Neural cell (in vitro differentiated cells): ENCODE data around the gene XRN1. TPM values are rescaled to one million over a fixed set of nuclear protein-coding genes. Genes with fewer than 3 reads are reported as not detected.

Experiments used
- H2AFZ ChIP-seq: fragments of 200-600, 300-800 bp; sonication (generic), shearing (Covaris generic); 2 replicates; pipeline ENCODE4 v1.6.0; 2014; ENCODE audit warnings: low read depth, mild to moderate bottlenecking, antibody characterized with exemption, low read length, moderate library complexity
- H3F3A ChIP-seq: fragments of 200-600 bp; shearing (Covaris generic); 2 replicates; pipeline ENCODE4 v1.6.1; 2016; ENCODE audit warnings: mild to moderate bottlenecking, moderate library complexity, mixed read lengths, antibody characterized with exemption, low read length; ENCODE audit not compliant: insufficient read depth, poor library complexity, severe bottlenecking
- H3K27ac ChIP-seq: fragments of 200-600, 300-800 bp; sonication (generic), shearing (Covaris generic); 2 replicates; pipeline ENCODE4 v1.5.1; 2014; ENCODE audit warnings: mild to moderate bottlenecking, low read length, moderate library complexity
- H3K27me3 ChIP-seq: fragments of 300-800, 200-600 bp; sonication (generic), shearing (Covaris generic); 2 replicates; pipeline ENCODE4 v1.6.0; 2014; ENCODE audit warnings: mild to moderate bottlenecking, low read depth, low read length, moderate library complexity; ENCODE audit not compliant: insufficient read depth
- H3K36me3 ChIP-seq: fragments of 300-800, 200-600 bp; sonication (generic), shearing (Covaris generic); 2 replicates; pipeline ENCODE4 v1.5.1; 2014; ENCODE audit warnings: mild to moderate bottlenecking, antibody characterized with exemption, low read length, moderate library complexity; ENCODE audit not compliant: insufficient read depth
- H3K4me2 ChIP-seq: fragments of 300-800, 200-600 bp; sonication (generic), shearing (Covaris generic); 2 replicates; pipeline ENCODE4 v1.6.0; 2014; ENCODE audit warnings: mild to moderate bottlenecking, low read length
- H3K4me3 ChIP-seq: fragments of 300-800, 200-600 bp; sonication (generic), shearing (Covaris generic); 2 replicates; pipeline ENCODE4 v1.5.1; 2014; ENCODE audit warnings: mild to moderate bottlenecking, low read length, moderate library complexity
- H3K79me2 ChIP-seq: fragments of 200-600 bp; shearing (Covaris generic); replicated peaks from 2 replicates; pipeline ENCODE4 v1.6.0; 2014; ENCODE audit warnings: mild to moderate bottlenecking, low read length, moderate library complexity; ENCODE audit not compliant: insufficient read depth
- H3K9ac ChIP-seq: fragments of 300-800, 200-600 bp; sonication (generic), shearing (Covaris generic); 2 replicates; pipeline ENCODE4 v1.6.1; 2016; ENCODE audit warnings: mild to moderate bottlenecking, low read length, mixed read lengths
- H3K9me2 ChIP-seq: fragments of 200-600 bp; shearing (Covaris generic); 2 replicates; pipeline ENCODE4 v1.6.1; 2016; ENCODE audit warnings: mild to moderate bottlenecking, low read length, mixed read lengths; ENCODE audit not compliant: insufficient read depth
- H3K9me3 ChIP-seq: fragments of 200-600, 300-800 bp; sonication (generic), shearing (Covaris generic); 2 replicates; pipeline ENCODE4 v1.6.1; 2016; ENCODE audit warnings: mild to moderate bottlenecking, mixed run types, low read length, moderate library complexity, mixed read lengths
- H4K20me1 ChIP-seq: fragments of 200-600 bp; shearing (Covaris generic); 2 replicates; pipeline ENCODE4 v1.6.1; 2016; ENCODE audit warnings: mild to moderate bottlenecking, mixed run types; ENCODE audit not compliant: insufficient read depth
- EP300 ChIP-seq: fragments of 450-650 bp; conservative IDR thresholded peaks from 2 replicates; pipeline ENCODE4 v1.6.1; 2014; ENCODE audit warnings: antibody characterized with exemption, mild to moderate bottlenecking, moderate library complexity; ENCODE audit not compliant: poor library complexity, severe bottlenecking
- EZH2 ChIP-seq: fragments of 200-600, 300-800 bp; shearing (Covaris generic), sonication (generic); IDR thresholded peaks from 2 replicates; pipeline ENCODE4 v1.6.1; 2014; ENCODE audit warnings: antibody characterized with exemption, low read length, borderline replicate concordance, mild to moderate bottlenecking; ENCODE audit not compliant: insufficient read depth, poor library complexity, severe bottlenecking
- MXI1 ChIP-seq: fragments of 450-650 bp; conservative IDR thresholded peaks from 2 replicates; pipeline ENCODE4 v1.6.1; 2014; ENCODE audit warnings: antibody characterized with exemption, mild to moderate bottlenecking; ENCODE audit not compliant: poor library complexity, severe bottlenecking
- POLR2AphosphoS5 ChIP-seq: IDR thresholded peaks from 2 replicates; pipeline ENCODE4 v1.6.1; 2012
- RAD21 ChIP-seq: fragments of 450-650 bp; conservative IDR thresholded peaks from 2 replicates; pipeline ENCODE4 v1.6.1; 2014; ENCODE audit warnings: antibody characterized with exemption, mild to moderate bottlenecking, moderate library complexity
- SMC3 ChIP-seq: fragments of 450-650 bp; conservative IDR thresholded peaks from 2 replicates; pipeline ENCODE4 v1.6.1; 2014; ENCODE audit warnings: antibody characterized with exemption, mild to moderate bottlenecking, moderate library complexity; ENCODE audit not compliant: poor library complexity
- TAF1 ChIP-seq: IDR thresholded peaks from 2 replicates; pipeline ENCODE4 v1.6.1; 2012; ENCODE audit warnings: low read depth
- polyA plus RNA-seq: library from polyadenylated mRNA; depleted of rRNA; stranded (reverse); fragments of >200 nt; gene quantifications from 2 replicates; pipeline ENCODE4 v1.2.3, GENCODE V29; 2014
- TF ChIP-seq, protein P1 (sequence below): fragments of 450-650 bp; IDR thresholded peaks from 2 replicates; pipeline ENCODE4 v1.5.1; 2014; ENCODE audit warnings: antibody characterized with exemption, mild to moderate bottlenecking, moderate library complexity; ENCODE audit not compliant: poor library complexity, severe bottlenecking
- TF ChIP-seq, protein P2 (sequence below): IDR thresholded peaks from 2 replicates; pipeline ENCODE4 v1.6.1; 2012; ENCODE audit warnings: borderline replicate concordance

XRN1 gene
- polyA plus RNA-seq, 1 donor from 2014 or later = 21.1 TPM

DNA sequence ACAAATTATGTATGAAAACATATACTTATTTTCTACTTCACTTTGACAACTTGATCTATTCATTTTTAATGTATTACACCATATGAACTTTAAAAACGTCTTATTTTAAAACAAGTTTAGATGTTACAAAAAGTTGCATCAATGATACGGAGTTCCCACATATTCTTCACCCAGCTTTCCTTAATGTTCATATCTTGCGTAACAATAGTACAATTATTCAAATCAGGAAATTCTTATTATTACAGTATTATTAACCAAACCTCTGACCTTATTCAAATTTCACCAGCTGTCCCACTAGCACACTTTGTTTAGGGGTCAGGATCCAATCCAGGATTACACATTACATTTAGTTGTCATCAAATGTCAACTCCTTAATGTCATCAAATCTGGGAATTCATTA, 12.9 kb upstream of the XRN1 start:
- no peaks in the 10 kb centered on the region for H3K9me3 ChIP-seq
- no peak overlapping the region for H3K9ac ChIP-seq
- H3K27ac ChIP-seq = no peak overlapping the region
- H3K79me2 ChIP-seq = no peaks in the 10 kb centered on the region
- H3K4me2 ChIP-seq = no peak overlapping the region
- H2AFZ ChIP-seq = no peak overlapping the region
- H3K4me3 ChIP-seq = no peak overlapping the region
- H3K36me3 ChIP-seq = peaks cover 4% of the 10 kb centered on the region
- H3K27me3 ChIP-seq = no peaks in the 10 kb centered on the region
- H3F3A ChIP-seq = no peaks in the 10 kb centered on the region
- no peaks in the 10 kb centered on the region for H4K20me1 ChIP-seq
- TF ChIP-seq EZH2 (no peak), SMC3 (no peak), RAD21 (no peak), POLR2AphosphoS5 (no peak), EP300 (no peak), TAF1 (no peak), MXI1 (no peak)
- TF ChIP-seq, protein P1, sequence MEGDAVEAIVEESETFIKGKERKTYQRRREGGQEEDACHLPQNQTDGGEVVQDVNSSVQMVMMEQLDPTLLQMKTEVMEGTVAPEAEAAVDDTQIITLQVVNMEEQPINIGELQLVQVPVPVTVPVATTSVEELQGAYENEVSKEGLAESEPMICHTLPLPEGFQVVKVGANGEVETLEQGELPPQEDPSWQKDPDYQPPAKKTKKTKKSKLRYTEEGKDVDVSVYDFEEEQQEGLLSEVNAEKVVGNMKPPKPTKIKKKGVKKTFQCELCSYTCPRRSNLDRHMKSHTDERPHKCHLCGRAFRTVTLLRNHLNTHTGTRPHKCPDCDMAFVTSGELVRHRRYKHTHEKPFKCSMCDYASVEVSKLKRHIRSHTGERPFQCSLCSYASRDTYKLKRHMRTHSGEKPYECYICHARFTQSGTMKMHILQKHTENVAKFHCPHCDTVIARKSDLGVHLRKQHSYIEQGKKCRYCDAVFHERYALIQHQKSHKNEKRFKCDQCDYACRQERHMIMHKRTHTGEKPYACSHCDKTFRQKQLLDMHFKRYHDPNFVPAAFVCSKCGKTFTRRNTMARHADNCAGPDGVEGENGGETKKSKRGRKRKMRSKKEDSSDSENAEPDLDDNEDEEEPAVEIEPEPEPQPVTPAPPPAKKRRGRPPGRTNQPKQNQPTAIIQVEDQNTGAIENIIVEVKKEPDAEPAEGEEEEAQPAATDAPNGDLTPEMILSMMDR = no peak
- TF ChIP-seq, protein P2, sequence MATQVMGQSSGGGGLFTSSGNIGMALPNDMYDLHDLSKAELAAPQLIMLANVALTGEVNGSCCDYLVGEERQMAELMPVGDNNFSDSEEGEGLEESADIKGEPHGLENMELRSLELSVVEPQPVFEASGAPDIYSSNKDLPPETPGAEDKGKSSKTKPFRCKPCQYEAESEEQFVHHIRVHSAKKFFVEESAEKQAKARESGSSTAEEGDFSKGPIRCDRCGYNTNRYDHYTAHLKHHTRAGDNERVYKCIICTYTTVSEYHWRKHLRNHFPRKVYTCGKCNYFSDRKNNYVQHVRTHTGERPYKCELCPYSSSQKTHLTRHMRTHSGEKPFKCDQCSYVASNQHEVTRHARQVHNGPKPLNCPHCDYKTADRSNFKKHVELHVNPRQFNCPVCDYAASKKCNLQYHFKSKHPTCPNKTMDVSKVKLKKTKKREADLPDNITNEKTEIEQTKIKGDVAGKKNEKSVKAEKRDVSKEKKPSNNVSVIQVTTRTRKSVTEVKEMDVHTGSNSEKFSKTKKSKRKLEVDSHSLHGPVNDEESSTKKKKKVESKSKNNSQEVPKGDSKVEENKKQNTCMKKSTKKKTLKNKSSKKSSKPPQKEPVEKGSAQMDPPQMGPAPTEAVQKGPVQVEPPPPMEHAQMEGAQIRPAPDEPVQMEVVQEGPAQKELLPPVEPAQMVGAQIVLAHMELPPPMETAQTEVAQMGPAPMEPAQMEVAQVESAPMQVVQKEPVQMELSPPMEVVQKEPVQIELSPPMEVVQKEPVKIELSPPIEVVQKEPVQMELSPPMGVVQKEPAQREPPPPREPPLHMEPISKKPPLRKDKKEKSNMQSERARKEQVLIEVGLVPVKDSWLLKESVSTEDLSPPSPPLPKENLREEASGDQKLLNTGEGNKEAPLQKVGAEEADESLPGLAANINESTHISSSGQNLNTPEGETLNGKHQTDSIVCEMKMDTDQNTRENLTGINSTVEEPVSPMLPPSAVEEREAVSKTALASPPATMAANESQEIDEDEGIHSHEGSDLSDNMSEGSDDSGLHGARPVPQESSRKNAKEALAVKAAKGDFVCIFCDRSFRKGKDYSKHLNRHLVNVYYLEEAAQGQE = no peak
- no peaks in the 10 kb centered on the region for H3K9me2 ChIP-seq

DNA sequence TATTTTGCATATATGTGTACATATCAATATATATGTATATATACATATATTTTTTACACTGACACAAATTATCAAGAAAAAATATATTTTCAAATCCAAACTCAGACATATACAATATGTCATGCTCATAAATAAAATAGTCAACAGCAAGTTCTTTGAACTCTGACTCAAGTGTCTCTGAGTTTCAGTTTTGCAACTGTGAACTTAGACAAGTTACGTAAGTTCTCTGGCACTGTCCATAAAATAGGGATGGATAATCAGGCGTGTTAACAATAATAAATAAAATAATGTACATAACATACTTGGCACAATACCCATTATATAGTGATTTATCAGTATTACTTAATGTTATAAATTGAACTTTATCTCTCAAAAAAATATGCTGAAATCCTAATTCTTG, 12.1 kb upstream of the XRN1 start:
- H3K9me2 ChIP-seq = no peaks in the 10 kb centered on the region
- H3K27ac ChIP-seq = no peak overlapping the region
- H4K20me1 ChIP-seq = no peaks in the 10 kb centered on the region
- H3K4me2 ChIP-seq = no peak overlapping the region
- H3F3A ChIP-seq = no peaks in the 10 kb centered on the region
- TF ChIP-seq, protein P2 = no peak
- TF ChIP-seq SMC3 (no peak), RAD21 (no peak), TAF1 (no peak), MXI1 (no peak), POLR2AphosphoS5 (no peak), EP300 (no peak), EZH2 (no peak)
- TF ChIP-seq, protein P1 = no peak
- H3K27me3 ChIP-seq = no peaks in the 10 kb centered on the region
- no peaks in the 10 kb centered on the region for H3K79me2 ChIP-seq
- H3K9me3 ChIP-seq = no peaks in the 10 kb centered on the region
- no peak overlapping the region for H3K9ac ChIP-seq
- no peak overlapping the region for H2AFZ ChIP-seq
- no peak overlapping the region for H3K4me3 ChIP-seq
- H3K36me3 ChIP-seq = peaks cover 4% of the 10 kb centered on the region
